HG03196 (cell line): ENCODE data around the gene LRRIQ3.
"Not testable (repeated sequence)": the region's sequence is repeated elsewhere in the genome, so short reads cannot be mapped to it uniquely, and the experiment has no call there.

ENCODE experiments used
- ATAC-seq: cut with Tn5 transposase; IDR thresholded peaks from one replicate; pipeline ENCODE4 v1.9.1; 2021; ENCODE audit not compliant: unreplicated experiment

The LRRIQ3 gene

GRCh38 chr1:74197657-74198552, at the start of gene LRRIQ3, which contains the start of gene FPGT:
Gene LRRIQ3 (minus strand): TSS chr1:74198176. CDS start chr1:74183684, 14,492 bp downstream.
Gene FPGT (plus strand): TSS chr1:74198242. CDS start chr1:74198279, 37 bp downstream.
- peak; percentile 97 for ATAC-seq

- ATAC-seq, result no peak
Observed at GRCh38 chr1:74246315-74246714, 48.3 kb upstream of the LRRIQ3 start.

GRCh38 chr1:74245168-74245772, 47.3 kb upstream of the LRRIQ3 start:
- no peak for ATAC-seq

- ATAC-seq, result no peak
Observed at GRCh38 chr1:74237787-74238186, 39.8 kb upstream of the LRRIQ3 start.

GRCh38 chr1:74237035-74237434, 39.1 kb upstream of the LRRIQ3 start:
- ATAC-seq, result no peak

- ATAC-seq, result no peak
Observed at GRCh38 chr1:74236440-74236839, 38.5 kb upstream of the LRRIQ3 start.

GRCh38 chr1:74235153-74235552, 37.2 kb upstream of the LRRIQ3 start, which contains the start of gene TNNI3K:
Gene TNNI3K (plus strand): TSS chr1:74235387. CDS start chr1:74235452, 65 bp downstream.
- no peak for ATAC-seq

GRCh38 chr1:74223453-74223852, 25.5 kb upstream of the LRRIQ3 start:
- no peak for ATAC-seq

GRCh38 chr1:74222701-74223100, 24.7 kb upstream of the LRRIQ3 start:
- no peak for ATAC-seq

- no peak for ATAC-seq
Observed at GRCh38 chr1:74215229-74215628, 17.3 kb upstream of the LRRIQ3 start.

GRCh38 chr1:74205266-74205665, 7.3 kb upstream of the LRRIQ3 start:
- ATAC-seq, result no peak

GRCh38 chr1:74199504-74199903, 1.5 kb upstream of the LRRIQ3 start:
- ATAC-seq, result no peak

- ATAC-seq, result no peak
Observed at GRCh38 chr1:74197255-74197654, 721 bp downstream of the LRRIQ3 start.

GRCh38 chr1:74195339-74195738, 2.6 kb downstream of the LRRIQ3 start:
- ATAC-seq, result no peak

GRCh38 chr1:74193908-74194307, 4.1 kb downstream of the LRRIQ3 start:
- ATAC-seq, result no peak

- ATAC-seq, result no peak
Observed at GRCh38 chr1:74180490-74180889, 17.5 kb downstream of the LRRIQ3 start.

- not testable (repeated sequence) for ATAC-seq
Observed at GRCh38 chr1:74174423-74174822, 23.6 kb downstream of the LRRIQ3 start.

- ATAC-seq, result no peak
Observed at GRCh38 chr1:74162333-74162732, 35.6 kb downstream of the LRRIQ3 start.

- ATAC-seq, result no peak
Observed at GRCh38 chr1:74161497-74161896, 36.5 kb downstream of the LRRIQ3 start.

- ATAC-seq, result no peak
Observed at GRCh38 chr1:74160046-74160445, 37.9 kb downstream of the LRRIQ3 start.

- no peak for ATAC-seq
Observed at GRCh38 chr1:74145086-74145485, 52.9 kb downstream of the LRRIQ3 start.

- not testable (repeated sequence) for ATAC-seq
Observed at GRCh38 chr1:74117370-74117769, 80.6 kb downstream of the LRRIQ3 start.
